Heart right ventricle (tissue), 16 donors: ENCODE data around the gene HBP1. TPM values are rescaled to one million over a fixed set of nuclear protein-coding genes. Genes with fewer than 3 reads are reported as not detected.
A peak's percentile ranks its signal among the peaks of the same experiment; 100 is the strongest.

ENCODE experiments used
- ATAC-seq, 8 donors: fragments of 200-7000 bp; cut with Tn5 transposase; one replicate each; pipeline ENCODE4 v1.9.1; 2020; ENCODE audit warnings: mild to moderate bottlenecking in 8 of 8, moderate library complexity in 8 of 8, moderate number of reproducible peaks in 1 of 8
- DNase-seq, 2 donors: peaks; one replicate each; pipeline ENCODE4 v3.0.0-alpha.2; 2020
- H3K27ac ChIP-seq, 10 donors: fragments of 200-600 bp; sonication (generic) in 2 of 10; one replicate each; pipeline versions ENCODE4 v1.5.0 to v1.8.0; 2020 to 2022; ENCODE audit warnings: mild to moderate bottlenecking in 3 of 10
- H3K27me3 ChIP-seq, 7 donors: fragments of 200-600 bp; one replicate each; pipeline ENCODE4 v1.8.0; 2021 to 2022; ENCODE audit warnings: mild to moderate bottlenecking in 2 of 7
- H3K36me3 ChIP-seq, 9 donors: fragments of 200-600 bp; sonication (generic) in 1 of 9; one replicate each; pipeline versions ENCODE4 v1.5.0 to v1.8.0; 2020 to 2022; ENCODE audit warnings: mild to moderate bottlenecking in 2 of 9
- H3K4me1 ChIP-seq, 9 donors: fragments of 200-600 bp; sonication (generic) in 1 of 9; one replicate each; pipeline versions ENCODE4 v1.5.0 to v1.8.0; 2020 to 2022; ENCODE audit warnings: mild to moderate bottlenecking in 4 of 9
- H3K4me3 ChIP-seq, 10 donors: fragments of 200-600 bp; sonication (generic) in 2 of 10; one replicate each; pipeline versions ENCODE4 v1.5.0 to v1.8.0; 2020 to 2022; ENCODE audit warnings: mild to moderate bottlenecking in 7 of 10, moderate library complexity in 2 of 10
- H3K9me3 ChIP-seq, 11 donors: fragments of 200-600 bp in 10 of 11; sonication (generic) in 2 of 11; one replicate each; pipeline versions ENCODE4 v1.5.0 to v1.8.0; 2013 to 2022; ENCODE audit warnings: mild to moderate bottlenecking in 2 of 11, control low read depth in 1 of 11, moderate library complexity in 1 of 11
- CTCF ChIP-seq, 9 donors: fragments of 200-600 bp; sonication (generic) in 2 of 9; IDR thresholded peaks; one replicate each; pipeline versions ENCODE4 v1.5.0 to v1.8.0; 2021 to 2022; ENCODE audit warnings: antibody characterized with exemption in 9 of 9, mild to moderate bottlenecking in 5 of 9, moderate library complexity in 1 of 9
- WGBS, 2 donors: extraction: QIAGEN DNeasy Blood & Tissue Kit; methylation state at CpG; one replicate each; pipeline ENCODE4 v1.1.7; 2013; ENCODE audit warnings: inconsistent platforms in 1 of 2; 5-methylcytosine and 5-hydroxymethylcytosine counted together
- intact Hi-C, 10 donors: fragments of 100-400 bp; cut with DNase I; formaldehyde crosslinking; loops; one replicate each; pipeline versions ENCODE4 v1.11.1 to v1.14.2; 2022
- polyA plus RNA-seq, 2 donors: library from polyadenylated mRNA; stranded (reverse); fragments of 200-250 nt; gene quantifications; one replicate each; pipeline ENCODE4 v1.2.3, GENCODE V29; 2013
- total RNA-seq, 10 donors: library from RNA; stranded (reverse); fragmentation: NEBNext Ultra II Directional in 3 of 10; extraction: Animal tissue kit (Norgen Biotek cat#: 25700) in 3 of 10; gene quantifications; one replicate each; pipeline versions ENCODE4 v1.2.1 to v1.2.4, GENCODE V29; 2021 to 2023
- donor health status: Arrhythmogenic right ventricular cardiomyopathy.
- donor health status: ischemic (EF 13 %, LVEDD 7.1; RV severe dilation, severe dysfunction).
- donor health status: healthy with polysubstance abuse.
- donor health status: DM: no; HTN: yes; CAD: no.
- donor health status: DM: no; HTN: no; CAD: no.
- donor health status: ischemic (EF 25% LVEDD 6.9; RV normal size, moderate dysfunction).
- donor health status: ischemic (EF 25% LVEDD 5.7; RV mildly dilated, moderate dysfunction).
- donor health status: healthy.
- donor health status: DM: yes; HTN: yes; CAD: no.
- donor health status: Ischemic cardiomyopathy.
- donor health status: ischemic (EF 35%, LVEDD 5.7; RV mildly dilated, moderate dysfunction).
- donor health status: nonischemic (EF 11% LVEDD 7.7; RV severe dilation, severe dysfunction).
- donor health status: DM: yes; HTN: yes; CAD: no.
- donor health status: PGD.
- donor health status: ischemic (EF 29% LVEDD 5.4; RV normal size, mild dysfunction).
- donor health status: nonischemic (EF 23%, LVEDD 6.1; RV moderate dilation, normal function).

Gene HBP1
- total and polyA plus RNA-seq, 12 donors, result 21.4 to 80.3 (median 60.3) TPM

- Histone ChIP-seq H3K27ac (peak overlapping the region in 1 of 10 donors; percentile 32), H3K27me3 (no peaks in the 10 kb centered on the region), H3K9me3 (no peaks in the 10 kb centered on the region), H3K4me1 (peaks cover 7 to 72% (median 62%) of the 10 kb centered on the region in 9 donors), H3K4me3 (no peak overlapping the region), H3K36me3 (peaks cover 0 to 5% (median 0%) of the 10 kb centered on the region in 9 donors)
- DNase-seq (no peak), ATAC-seq (no peak)
- 86 to 91% methylated on average over 12 of the region's 12 CpGs for WGBS, 2 donors
- TF ChIP-seq CTCF (IDR thresholded peaks at IDR 0.05), result no peak
- intact Hi-C loops, result no loop called here
Observed at GRCh38 chr7:107171496-107171895, 2.7 kb downstream of the HBP1 start.

- Histone ChIP-seq H3K27ac (no peak overlapping the region), H3K4me1 (peaks cover 7 to 73% (median 63%) of the 10 kb centered on the region in 9 donors), H3K9me3 (no peaks in the 10 kb centered on the region), H3K36me3 (peaks cover 0 to 5% (median 0%) of the 10 kb centered on the region in 9 donors), H3K4me3 (no peak overlapping the region), H3K27me3 (no peaks in the 10 kb centered on the region)
- intact Hi-C loops, result no loop called here
- ATAC-seq (no peak), DNase-seq (no peak)
- WGBS, 2 donors, result 68 to 82% methylated on average over 4 of the region's 4 CpGs
- TF ChIP-seq CTCF (IDR thresholded peaks at IDR 0.05), result no peak
Observed at GRCh38 chr7:107172276-107173032, 3.7 kb downstream of the HBP1 start.

- 73 to 81% methylated on average over 2 of the region's 2 CpGs for WGBS, 2 donors
Observed at GRCh38 chr7:107173191-107173590, 4.4 kb downstream of the HBP1 start.

More at GRCh38 chr7:107173191-107173590, 4.4 kb downstream of the HBP1 start:
- Histone ChIP-seq H3K4me1 (peaks cover 7 to 80% (median 66%) of the 10 kb centered on the region in 9 donors), H3K27me3 (no peaks in the 10 kb centered on the region), H3K4me3 (no peak overlapping the region), H3K27ac (peak overlapping the region in 1 of 10 donors; percentile 1), H3K9me3 (no peaks in the 10 kb centered on the region), H3K36me3 (peaks cover 0 to 12% (median 0%) of the 10 kb centered on the region in 9 donors)
- DNase-seq (no peak), ATAC-seq (no peak)
- TF ChIP-seq CTCF (IDR thresholded peaks at IDR 0.05), result no peak
- intact Hi-C loops, result no loop called here
